Heart right ventricle (tissue), 16 donors: ENCODE measurements around the gene NALCN. TPM values are rescaled to one million over a fixed set of nuclear protein-coding genes. Genes with fewer than 3 reads are reported as not detected.
A peak's percentile ranks its signal among the peaks of the same experiment; 100 is the strongest.

ENCODE experiments used
- ATAC-seq, 8 donors: fragments of 200-7000 bp; cut with Tn5 transposase; one replicate each; pipeline ENCODE4 v1.9.1; 2020; ENCODE audit warnings: mild to moderate bottlenecking in 8 of 8, moderate library complexity in 8 of 8, moderate number of reproducible peaks in 1 of 8
- DNase-seq, 2 donors: peaks; one replicate each; pipeline ENCODE4 v3.0.0-alpha.2; 2020
- H3K27ac ChIP-seq, 10 donors: fragments of 200-600 bp; sonication (generic) in 2 of 10; one replicate each; pipeline versions ENCODE4 v1.5.0 to v1.8.0; 2020 to 2022; ENCODE audit warnings: mild to moderate bottlenecking in 3 of 10
- H3K27me3 ChIP-seq, 7 donors: fragments of 200-600 bp; one replicate each; pipeline ENCODE4 v1.8.0; 2021 to 2022; ENCODE audit warnings: mild to moderate bottlenecking in 2 of 7
- H3K36me3 ChIP-seq, 9 donors: fragments of 200-600 bp; sonication (generic) in 1 of 9; one replicate each; pipeline versions ENCODE4 v1.5.0 to v1.8.0; 2020 to 2022; ENCODE audit warnings: mild to moderate bottlenecking in 2 of 9
- H3K4me1 ChIP-seq, 9 donors: fragments of 200-600 bp; sonication (generic) in 1 of 9; one replicate each; pipeline versions ENCODE4 v1.5.0 to v1.8.0; 2020 to 2022; ENCODE audit warnings: mild to moderate bottlenecking in 4 of 9
- H3K4me3 ChIP-seq, 10 donors: fragments of 200-600 bp; sonication (generic) in 2 of 10; one replicate each; pipeline versions ENCODE4 v1.5.0 to v1.8.0; 2020 to 2022; ENCODE audit warnings: mild to moderate bottlenecking in 7 of 10, moderate library complexity in 2 of 10
- H3K9me3 ChIP-seq, 11 donors: fragments of 200-600 bp in 10 of 11; sonication (generic) in 2 of 11; one replicate each; pipeline versions ENCODE4 v1.5.0 to v1.8.0; 2013 to 2022; ENCODE audit warnings: mild to moderate bottlenecking in 2 of 11, control low read depth in 1 of 11, moderate library complexity in 1 of 11
- CTCF ChIP-seq, 9 donors: fragments of 200-600 bp; sonication (generic) in 2 of 9; IDR thresholded peaks; one replicate each; pipeline versions ENCODE4 v1.5.0 to v1.8.0; 2021 to 2022; ENCODE audit warnings: antibody characterized with exemption in 9 of 9, mild to moderate bottlenecking in 5 of 9, moderate library complexity in 1 of 9
- WGBS, 2 donors: extraction: QIAGEN DNeasy Blood & Tissue Kit; methylation state at CpG; one replicate each; pipeline ENCODE4 v1.1.7; 2013; ENCODE audit warnings: inconsistent platforms in 1 of 2; 5-methylcytosine and 5-hydroxymethylcytosine counted together
- intact Hi-C, 10 donors: fragments of 100-400 bp; cut with DNase I; formaldehyde crosslinking; loops; one replicate each; pipeline versions ENCODE4 v1.11.1 to v1.14.2; 2022
- polyA plus RNA-seq, 2 donors: library from polyadenylated mRNA; stranded (reverse); fragments of 200-250 nt; gene quantifications; one replicate each; pipeline ENCODE4 v1.2.3, GENCODE V29; 2013
- total RNA-seq, 10 donors: library from RNA; stranded (reverse); fragmentation: NEBNext Ultra II Directional in 3 of 10; extraction: Animal tissue kit (Norgen Biotek cat#: 25700) in 3 of 10; gene quantifications; one replicate each; pipeline versions ENCODE4 v1.2.1 to v1.2.4, GENCODE V29; 2021 to 2023
- donor health status: Arrhythmogenic right ventricular cardiomyopathy.
- donor health status: ischemic (EF 13 %, LVEDD 7.1; RV severe dilation, severe dysfunction).
- donor health status: healthy with polysubstance abuse.
- donor health status: DM: no; HTN: yes; CAD: no.
- donor health status: DM: no; HTN: no; CAD: no.
- donor health status: ischemic (EF 25% LVEDD 6.9; RV normal size, moderate dysfunction).
- donor health status: ischemic (EF 25% LVEDD 5.7; RV mildly dilated, moderate dysfunction).
- donor health status: healthy.
- donor health status: DM: yes; HTN: yes; CAD: no.
- donor health status: Ischemic cardiomyopathy.
- donor health status: ischemic (EF 35%, LVEDD 5.7; RV mildly dilated, moderate dysfunction).
- donor health status: nonischemic (EF 11% LVEDD 7.7; RV severe dilation, severe dysfunction).
- donor health status: DM: yes; HTN: yes; CAD: no.
- donor health status: PGD.
- donor health status: ischemic (EF 29% LVEDD 5.4; RV normal size, mild dysfunction).
- donor health status: nonischemic (EF 23%, LVEDD 6.1; RV moderate dilation, normal function).

Gene NALCN
- total and polyA plus RNA-seq, 12 donors, result 0.01 to 9.3 (median 7.8) TPM

GRCh38 chr13:101398191-101398590 is 18.1 kb downstream of the NALCN start:
- H3K27ac ChIP-seq, result no peak overlapping the region
- no peak for ATAC-seq

DNA sequence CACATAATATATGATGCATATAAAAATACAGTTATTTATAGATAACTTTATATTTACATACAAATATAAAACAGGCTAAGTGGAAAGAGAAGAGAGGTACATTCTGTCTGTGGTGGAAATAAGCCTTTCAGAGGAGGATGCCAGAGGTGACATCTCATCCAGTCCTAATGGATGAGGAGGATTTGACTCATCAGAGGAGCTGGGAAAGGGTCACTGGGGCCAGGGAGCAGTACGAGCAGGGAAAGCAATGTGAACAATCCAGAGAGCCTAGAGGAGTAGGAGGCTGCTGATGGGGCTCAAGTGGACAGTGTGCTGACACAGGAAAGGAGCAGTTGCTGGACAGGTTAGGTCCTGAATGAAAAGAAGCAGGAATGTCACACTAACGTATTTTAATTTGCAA is 18.6 kb downstream of the NALCN start:
- TF ChIP-seq CTCF (IDR thresholded peaks at IDR 0.05), result no peak
- no peaks in the 10 kb centered on the region for H3K9me3 ChIP-seq
- no peak overlapping the region for H3K27ac ChIP-seq
- no peak overlapping the region for H3K4me3 ChIP-seq
- peak in 1 of 8 donors; percentile 62 for ATAC-seq
- peaks cover 0 to 3% (median 0%) of the 10 kb centered on the region in 9 donors for H3K4me1 ChIP-seq
- 26 to 34% methylated on average over 2 of the region's 2 CpGs for WGBS, 2 donors
- no peak for DNase-seq
- no peaks in the 10 kb centered on the region for H3K27me3 ChIP-seq
- no peaks in the 10 kb centered on the region for H3K36me3 ChIP-seq
- intact Hi-C loops, result no loop called here

More at GRCh38 chr13:101398191-101398590, 18.1 kb downstream of the NALCN start:
- WGBS, 2 donors, result 64 to 80% methylated on average over 2 of the region's 2 CpGs
- no peaks in the 10 kb centered on the region for H3K9me3 ChIP-seq
- no peaks in the 10 kb centered on the region for H3K36me3 ChIP-seq
- H3K4me3 ChIP-seq, result no peak overlapping the region
- intact Hi-C loops, result no loop called here
- no peak for DNase-seq
- no peaks in the 10 kb centered on the region for H3K27me3 ChIP-seq
- peaks cover 0 to 3% (median 0%) of the 10 kb centered on the region in 9 donors for H3K4me1 ChIP-seq
- TF ChIP-seq CTCF (IDR thresholded peaks at IDR 0.05), result no peak

DNA sequence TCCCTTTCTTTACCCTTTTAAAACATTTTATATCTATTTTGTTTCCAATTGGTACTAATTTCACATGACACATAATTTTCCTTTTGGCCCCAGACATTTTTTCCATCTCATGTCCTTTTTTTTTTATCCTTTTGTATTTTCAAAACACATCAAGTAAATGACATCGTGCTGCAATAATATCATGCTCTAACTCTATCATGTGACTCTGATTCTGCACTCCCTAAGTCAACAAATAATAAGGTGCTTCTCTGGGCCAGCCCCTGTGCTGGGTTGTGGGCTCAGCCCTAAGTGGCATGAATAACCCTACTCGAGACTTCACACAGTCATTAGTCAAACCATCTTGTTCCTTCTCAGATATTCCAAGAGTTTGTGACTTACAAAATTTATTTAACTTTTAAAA is 21.7 kb downstream of the NALCN start:
- ATAC-seq (no peak), DNase-seq (no peak)
- 43 to 54% methylated on average over 2 of the region's 2 CpGs for WGBS, 2 donors
- no peaks in the 10 kb centered on the region for H3K27me3 ChIP-seq
- no peak for TF ChIP-seq CTCF (IDR thresholded peaks at IDR 0.05)
- H3K4me1 ChIP-seq, result peaks cover 0 to 3% (median 0%) of the 10 kb centered on the region in 9 donors
- intact Hi-C loops, result no loop called here
- H3K36me3 ChIP-seq, result no peaks in the 10 kb centered on the region
- H3K4me3 ChIP-seq, result no peak overlapping the region
- H3K27ac ChIP-seq, result no peak overlapping the region
- H3K9me3 ChIP-seq, result no peaks in the 10 kb centered on the region

GRCh38 chr13:101393140-101393539 is 23.2 kb downstream of the NALCN start:
- peaks cover 0 to 3% (median 0%) of the 10 kb centered on the region in 9 donors for H3K4me1 ChIP-seq
- ATAC-seq (no peak), DNase-seq (no peak)
- H3K27me3 ChIP-seq, result no peaks in the 10 kb centered on the region
- TF ChIP-seq CTCF (IDR thresholded peaks at IDR 0.05), result no peak
- no peaks in the 10 kb centered on the region for H3K9me3 ChIP-seq
- no peak overlapping the region for H3K27ac ChIP-seq
- WGBS, 2 donors, result 74 to 88% methylated on average over 3 of the region's 3 CpGs
- intact Hi-C loops, result no loop called here
- no peak overlapping the region for H3K4me3 ChIP-seq
- no peaks in the 10 kb centered on the region for H3K36me3 ChIP-seq
